NCI-H2227 (cell line): ENCODE data around the gene HSPG2.

Experiments
- DNase-seq: peaks from one replicate; lab custom pipeline; 2025; ENCODE audit not compliant: unreplicated experiment; lab: John Stamatoyannopoulos, UW

Gene HSPG2

GRCh38 chr1:21774835-21775549 lies 162.1 kb downstream of the HSPG2 start:
- no peak for DNase-seq

- no peak for DNase-seq
Observed at GRCh38 chr1:21773585-21773984, 163.5 kb downstream of the HSPG2 start.
